Endometrial microvascular endothelial cells (primary cell): ENCODE data around the gene ARF3. TPM values are rescaled to one million over a fixed set of nuclear protein-coding genes. Genes with fewer than 3 reads are reported as not detected.

Experiments
- in situ Hi-C: cut with HindIII; loops from 2 replicates; pipeline ENCODE4 v1.10.0; 2017; ENCODE audit warnings: low sequenced_read_pairs, low pct_unique_long_range_greater_than_20kb; ENCODE audit errors: inconsistent ontology term
- total RNA-seq: library from RNA; depleted of rRNA; stranded (reverse); fragments of >200 nt; gene quantifications from one replicate; pipeline ENCODE4 v1.2.3, GENCODE V29; 2015; ENCODE audit errors: inconsistent ontology term

The ARF3 gene
- total RNA-seq, 1 donor from 2014 or later, result 114 TPM

GRCh38 chr12:48985475-48985897 lies 28.2 kb upstream of the ARF3 start:
- in situ Hi-C loops, result no loop called here

- in situ Hi-C loops, result no loop called here
Observed at GRCh38 chr12:48982397-48983080, 25.3 kb upstream of the ARF3 start.

- in situ Hi-C loops, result no loop called here
Observed at GRCh38 chr12:48981757-48982157, 24.5 kb upstream of the ARF3 start.

- in situ Hi-C loops, result no loop called here
Observed at GRCh38 chr12:48980953-48981756, 23.9 kb upstream of the ARF3 start.

- in situ Hi-C loops, result no loop called here
Observed at GRCh38 chr12:48980389-48980952, 23.2 kb upstream of the ARF3 start.

- in situ Hi-C loops, result no loop called here
Observed at GRCh38 chr12:48979602-48980388, 22.5 kb upstream of the ARF3 start.

- in situ Hi-C loops, result no loop called here
Observed at GRCh38 chr12:48978741-48979601, 21.7 kb upstream of the ARF3 start.

GRCh38 chr12:48978291-48978740 lies 21.0 kb upstream of the ARF3 start, which contains the start of gene WNT1:
TSS of gene WNT1 (plus strand) at chr12:48978322. CDS start at chr12:48978651, 329 bp downstream.
- in situ Hi-C loops, result no loop called here

- in situ Hi-C loops, result no loop called here
Observed at GRCh38 chr12:48977290-48978281, 20.3 kb upstream of the ARF3 start.

GRCh38 chr12:48973941-48974673 lies 16.8 kb upstream of the ARF3 start:
- in situ Hi-C loops, result no loop called here

GRCh38 chr12:48973531-48973930 lies 16.2 kb upstream of the ARF3 start:
- in situ Hi-C loops, result no loop called here

- in situ Hi-C loops, result no loop called here
Observed at GRCh38 chr12:48972952-48973483, 15.7 kb upstream of the ARF3 start.

- in situ Hi-C loops, result no loop called here
Observed at GRCh38 chr12:48972213-48972951, 15.1 kb upstream of the ARF3 start.

- in situ Hi-C loops, result no loop called here
Observed at GRCh38 chr12:48970702-48971334, 13.5 kb upstream of the ARF3 start.
